ENCODE measurements around the gene MBP.
"Not testable (repeated sequence)": the region's sequence is repeated elsewhere in the genome, so short reads cannot be mapped to it uniquely, and the experiment has no call there.

Gene MBP

DNA sequence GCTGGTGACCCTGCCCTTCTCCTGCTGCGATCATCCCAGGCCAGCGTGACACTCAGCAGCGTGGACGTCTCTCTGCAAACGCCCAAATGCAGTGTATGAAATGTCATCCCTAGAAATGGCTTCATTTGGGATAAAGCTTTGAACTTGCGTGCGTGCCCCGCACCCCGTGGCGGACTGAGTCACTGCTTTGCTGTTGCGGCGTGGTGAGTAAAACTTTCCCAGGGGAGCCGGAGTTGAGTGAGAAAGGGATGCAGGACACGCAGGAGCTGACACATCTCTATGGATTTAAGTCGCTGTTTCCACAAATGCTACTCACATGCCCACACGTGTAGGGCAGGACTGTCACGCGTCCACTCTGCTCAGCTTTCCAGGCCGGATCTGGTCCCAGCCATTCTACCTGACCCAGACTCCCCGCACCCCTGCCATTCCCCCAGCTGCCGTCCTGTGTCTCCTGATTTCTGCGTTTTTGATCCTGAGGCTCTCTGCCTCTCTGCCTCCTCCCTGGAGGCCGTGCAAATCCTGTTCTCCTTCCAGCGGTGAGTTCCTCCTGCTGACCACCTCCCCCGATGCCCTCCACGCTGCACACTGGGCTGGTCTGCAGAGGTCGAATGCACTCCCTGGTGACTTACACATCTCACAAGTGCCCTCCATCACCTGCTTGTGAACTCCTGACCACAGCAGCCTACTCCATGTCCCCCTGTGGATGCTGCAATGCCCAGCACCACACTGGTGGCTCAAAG, 88.9 kb downstream of the MBP start:
- no peak for DNase-seq

- DNase-seq = no peak
These were observed 90.0 kb downstream of the MBP start for GRCh38 chr18:77042583-77042982.

DNA sequence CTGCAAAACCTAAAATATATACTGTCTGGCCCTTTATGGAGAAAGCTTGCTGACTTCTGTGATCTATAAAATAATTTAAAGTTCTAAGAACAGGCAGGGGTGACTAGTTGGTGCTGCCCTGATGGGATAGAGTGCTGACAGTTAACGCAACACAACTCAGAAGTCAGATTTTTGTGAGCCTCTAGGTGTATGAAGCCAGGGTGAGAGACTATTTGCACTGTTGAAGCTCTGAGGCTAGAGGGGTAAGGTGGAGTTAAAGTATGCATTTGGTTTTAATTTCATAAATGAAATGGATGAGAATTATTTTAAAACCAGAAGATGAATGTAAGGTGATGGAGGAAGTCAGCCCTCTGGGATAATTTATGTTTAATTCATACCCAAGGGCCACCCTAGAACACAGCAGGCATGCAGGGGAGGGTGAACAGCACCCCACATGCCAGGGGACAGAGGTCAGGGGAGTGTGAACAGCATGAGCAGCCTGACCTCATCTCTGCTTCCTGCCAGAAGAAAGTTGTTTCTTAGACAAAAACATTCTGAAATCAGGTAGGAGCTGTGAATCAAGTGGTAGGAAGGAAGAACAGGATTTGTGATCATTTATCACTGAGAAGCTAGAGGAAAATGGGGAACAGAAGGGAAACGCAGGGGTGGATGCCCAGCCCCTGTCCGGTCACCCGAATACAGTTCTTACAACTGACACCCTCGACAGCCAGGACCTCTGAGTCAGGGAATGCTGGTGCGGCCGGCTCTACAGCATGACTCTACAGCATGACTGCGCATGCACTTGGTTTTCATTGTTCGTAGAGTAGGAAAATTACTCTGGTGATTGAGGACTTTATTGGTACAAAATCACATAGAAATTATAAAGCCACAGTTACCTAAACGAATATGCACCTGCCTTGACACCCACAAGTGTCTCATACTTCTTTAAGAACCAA, 93.1 kb downstream of the MBP start:
- no peak for DNase-seq

GRCh38 chr18:77038182-77038858, 94.3 kb downstream of the MBP start:
- DNase-seq = no peak

- DNase-seq = no peak
These were observed 95.0 kb downstream of the MBP start for GRCh38 chr18:77037567-77037966.

- no peak for DNase-seq
These were observed 97.0 kb downstream of the MBP start for GRCh38 chr18:77035380-77036187.

DNA sequence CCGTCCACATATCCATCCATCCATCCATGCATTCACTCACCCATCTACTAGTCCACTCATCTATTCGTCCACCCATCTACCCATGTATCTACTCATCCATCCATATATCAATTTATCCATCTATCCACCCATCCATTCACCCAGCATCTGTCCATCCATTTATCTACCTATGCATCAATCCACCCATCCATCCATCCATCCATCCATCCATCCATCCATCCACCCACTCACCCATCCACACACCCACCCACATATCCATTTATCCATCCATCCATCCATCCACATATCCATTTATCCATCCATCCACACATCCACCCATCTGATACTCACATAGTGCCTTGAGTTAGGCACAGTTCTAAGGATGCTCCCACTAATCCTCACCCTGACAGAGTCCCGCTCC, 99.0 kb downstream of the MBP start:
- no peak for DNase-seq

DNA sequence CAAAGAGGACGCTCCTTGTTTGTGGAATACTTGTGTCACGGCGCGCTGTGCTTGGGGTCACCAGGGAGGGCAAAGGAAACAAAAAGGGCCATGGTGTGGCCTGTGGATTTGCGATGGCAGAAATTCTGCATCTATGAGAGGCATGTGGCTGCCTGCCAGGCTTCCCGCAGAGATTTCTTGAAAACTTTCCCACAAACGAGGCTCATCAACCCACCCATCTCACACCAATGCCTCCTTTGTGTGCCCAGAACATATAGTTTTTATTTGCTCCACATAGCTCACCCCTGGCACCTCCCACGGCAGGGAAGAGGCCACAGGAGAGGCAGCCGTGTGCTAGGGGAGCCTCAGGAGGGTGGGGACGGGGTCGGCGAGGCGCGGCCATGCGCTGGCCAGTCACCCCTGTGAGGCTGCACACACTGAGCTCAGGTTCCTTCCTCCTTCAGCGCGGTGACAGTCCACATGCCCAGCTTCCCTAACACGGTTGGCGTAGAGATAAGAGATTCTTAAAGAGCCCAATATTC, 100.3 kb downstream of the MBP start:
- no peak for DNase-seq

- no peak for DNase-seq
These were observed 100.9 kb downstream of the MBP start for GRCh38 chr18:77031662-77032061.

- DNase-seq = no peak
These were observed 102.4 kb downstream of the MBP start for GRCh38 chr18:77030201-77030600.

GRCh38 chr18:77025831-77026363, 106.7 kb downstream of the MBP start:
- no peak for DNase-seq

DNA sequence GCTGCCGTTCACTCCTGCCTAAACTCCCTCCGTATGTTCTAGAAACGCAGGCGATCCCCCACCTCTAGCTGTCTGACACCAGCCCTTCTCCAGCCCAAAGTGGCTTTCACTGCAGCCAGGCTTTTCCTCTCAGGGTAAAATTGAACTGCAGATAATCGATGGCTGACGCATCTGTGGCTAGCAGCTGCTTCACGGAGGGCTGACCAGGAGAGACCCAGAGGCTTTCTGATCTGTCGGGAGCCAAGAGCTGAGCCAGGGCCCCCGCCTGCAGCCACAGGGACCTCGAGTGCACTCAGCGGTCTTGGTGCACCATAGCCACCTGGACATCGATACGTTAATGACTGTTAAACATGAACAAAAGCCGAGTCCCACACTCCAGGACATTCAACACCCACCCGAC, 107.5 kb downstream of the MBP start:
- no peak for DNase-seq

DNA sequence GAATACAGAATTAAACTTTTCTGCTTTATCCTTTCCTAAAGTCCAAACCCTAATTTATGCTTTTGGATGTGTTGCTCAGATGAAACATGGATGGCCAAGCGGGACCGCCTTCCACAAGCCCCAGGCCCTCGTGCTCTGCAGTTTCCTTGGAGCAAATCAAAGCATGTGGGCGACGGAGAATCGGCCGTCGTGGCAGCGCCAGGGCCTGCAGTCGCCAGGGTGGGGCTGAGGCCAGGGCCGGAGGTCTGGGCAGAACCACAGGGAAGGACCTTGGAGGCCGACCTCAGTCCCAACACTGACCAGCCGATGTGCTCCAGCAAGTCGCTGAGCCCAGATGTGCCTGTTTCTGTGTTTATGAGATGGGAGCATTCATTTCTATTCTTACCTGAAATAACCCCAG, 108.1 kb downstream of the MBP start:
- DNase-seq = no peak

DNA sequence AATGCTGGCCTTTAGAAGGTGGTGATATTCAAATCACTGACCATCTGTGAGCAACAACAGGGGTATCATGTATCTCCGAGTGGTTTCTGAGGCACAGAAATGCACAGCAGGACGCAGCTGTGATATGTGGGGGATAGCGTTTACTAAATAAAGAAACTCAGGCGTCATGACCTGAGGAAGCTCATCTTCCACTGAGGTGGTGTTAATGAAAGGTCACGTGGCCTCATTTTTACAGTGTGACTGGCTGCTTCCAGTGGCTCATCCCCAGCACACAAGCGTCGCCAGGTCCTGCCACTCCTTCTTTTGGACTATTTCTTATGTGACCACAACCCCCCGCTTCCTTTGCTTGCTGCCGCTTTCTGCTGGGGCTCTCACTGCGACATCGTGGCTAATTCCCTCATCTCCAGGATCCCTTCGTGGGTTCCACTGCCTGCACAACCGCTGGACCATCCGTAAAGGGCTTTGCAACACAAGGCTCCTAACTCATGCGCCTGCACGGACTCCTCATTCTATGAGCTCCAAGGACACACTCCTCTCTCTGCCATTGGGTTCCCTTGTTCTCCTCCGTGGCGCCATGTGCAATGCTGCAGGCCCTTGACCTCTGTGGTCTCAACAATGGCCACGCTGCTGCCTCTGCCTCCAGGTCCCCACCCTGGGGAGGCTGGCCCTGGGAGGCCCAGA, 109.3 kb downstream of the MBP start:
- DNase-seq = no peak

DNA sequence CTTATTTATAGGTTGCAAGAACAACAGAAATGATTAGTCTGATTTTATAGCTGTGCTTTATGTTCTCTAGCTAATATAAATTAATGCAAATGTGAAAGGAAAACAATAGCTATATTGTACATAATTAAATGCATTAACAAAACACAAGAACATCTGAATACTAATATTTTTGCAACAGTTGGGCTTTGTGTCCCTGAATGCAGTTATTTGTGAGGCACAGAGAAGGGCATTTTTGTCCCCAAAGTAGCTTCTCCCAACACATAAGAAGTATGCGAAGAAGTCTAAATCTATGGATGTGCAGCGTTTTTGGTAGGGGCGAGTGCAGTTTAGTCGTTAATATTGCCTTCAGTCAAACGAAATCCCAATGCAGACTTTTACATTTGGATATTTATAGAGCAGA, 110.0 kb downstream of the MBP start:
- DNase-seq = no peak

- no peak for DNase-seq
These were observed 110.5 kb downstream of the MBP start for GRCh38 chr18:77022116-77022515.

DNA sequence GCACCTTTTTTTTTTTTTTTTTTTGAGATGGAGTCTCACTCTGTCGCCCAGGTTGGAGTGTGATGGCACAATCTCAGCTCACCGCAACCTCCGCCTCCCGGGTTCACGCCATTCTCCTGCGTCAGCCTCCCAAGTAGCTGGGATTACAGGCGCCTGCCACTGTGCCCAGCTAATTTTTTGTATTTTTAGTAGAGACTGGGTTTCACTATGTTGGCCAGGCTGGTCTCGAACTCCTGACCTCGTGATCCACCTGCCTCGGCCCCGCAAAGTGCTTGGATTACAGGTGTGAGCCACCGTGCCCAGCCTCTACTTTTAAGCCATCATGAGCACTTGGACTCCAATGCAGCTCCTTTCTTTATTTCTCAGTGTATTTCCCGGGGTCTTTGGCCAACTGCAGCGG, 111.1 kb downstream of the MBP start:
- DNase-seq = not testable (repeated sequence)

GRCh38 chr18:77021075-77021474, 111.5 kb downstream of the MBP start:
- DNase-seq = no peak

DNA sequence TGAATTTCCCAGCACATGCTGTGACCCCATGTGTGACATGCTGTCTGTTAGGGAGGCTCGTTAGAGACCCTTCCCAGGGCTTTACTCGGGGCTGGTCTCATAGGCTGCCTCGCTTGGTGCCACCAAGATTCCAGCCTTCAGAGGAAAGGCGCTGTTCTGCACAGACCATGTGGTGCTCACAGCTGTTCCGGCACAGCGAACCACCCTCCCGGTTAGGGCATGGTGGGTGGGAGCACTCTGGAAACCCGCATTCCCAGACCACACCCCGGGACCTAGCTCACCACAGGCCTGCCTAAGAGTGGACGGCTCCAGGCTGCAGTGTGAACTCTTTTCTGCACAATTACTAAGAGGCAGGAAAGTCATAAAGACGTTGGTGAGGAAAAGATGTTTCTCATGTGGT, 112.0 kb downstream of the MBP start:
- DNase-seq = no peak

DNA sequence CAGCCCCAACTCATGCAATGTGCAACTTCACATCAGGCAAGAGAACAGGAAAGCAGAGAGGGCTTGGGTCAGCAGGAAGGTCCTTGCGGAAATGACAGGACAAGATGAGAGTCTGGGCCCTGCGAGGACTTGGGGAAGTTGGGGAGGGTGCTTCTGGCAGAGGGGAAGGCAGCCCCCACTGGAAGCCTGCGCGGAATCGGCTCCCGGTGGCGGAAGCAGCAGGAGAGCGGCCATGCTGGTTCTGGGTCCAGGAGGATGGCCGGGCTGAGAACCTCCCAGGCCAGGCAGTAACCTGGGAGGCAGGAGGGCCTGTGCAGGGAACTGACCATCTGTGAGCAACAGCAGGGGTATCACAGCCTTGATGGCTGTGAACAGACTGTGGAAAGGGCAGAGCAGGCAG, 112.9 kb downstream of the MBP start:
- DNase-seq = no peak

- DNase-seq = not testable (repeated sequence)
These were observed 113.9 kb downstream of the MBP start for GRCh38 chr18:77018650-77019049.

GRCh38 chr18:77017355-77017754, 115.2 kb downstream of the MBP start:
- no peak for DNase-seq
